ENCODE data around the gene SOBP.

Gene SOBP

GRCh38 chr6:107695061-107695720, 205.3 kb downstream of the SOBP start:
- no peak for DNase-seq

- no peak for DNase-seq
These were observed 207.8 kb downstream of the SOBP start for GRCh38 chr6:107697682-107698081.

- DNase-seq, result no peak
These were observed 208.2 kb downstream of the SOBP start for GRCh38 chr6:107698146-107698545.

- no peak for DNase-seq
These were observed 209.3 kb downstream of the SOBP start for GRCh38 chr6:107699254-107699653.

GRCh38 chr6:107699697-107700325, 209.9 kb downstream of the SOBP start:
- DNase-seq, result no peak

- no peak for DNase-seq
These were observed 213.7 kb downstream of the SOBP start for GRCh38 chr6:107703606-107704005.

- no peak for DNase-seq
These were observed 214.6 kb downstream of the SOBP start for GRCh38 chr6:107704347-107705013.

GRCh38 chr6:107706516-107707115, 216.7 kb downstream of the SOBP start:
- no peak for DNase-seq

- no peak for DNase-seq
These were observed 217.7 kb downstream of the SOBP start for GRCh38 chr6:107707346-107708275.

GRCh38 chr6:107708435-107708834, 218.5 kb downstream of the SOBP start:
- no peak for DNase-seq

- no peak for DNase-seq
These were observed 219.4 kb downstream of the SOBP start for GRCh38 chr6:107709341-107709740.
